ENCODE results near the gene USP49.
"Not testable (repeated sequence)": the region's sequence is repeated elsewhere in the genome, so short reads cannot be mapped to it uniquely, and the experiment has no call there.

USP49 gene

GRCh38 chr6:41811946-41812345 lies 83.2 kb downstream of the USP49 start:
- ATAC-seq, DNase-seq: not testable (repeated sequence)

- DNase-seq (no peak), ATAC-seq (no peak)
Measured at GRCh38 chr6:41811095-41811494, 84.1 kb downstream of the USP49 start.

DNA sequence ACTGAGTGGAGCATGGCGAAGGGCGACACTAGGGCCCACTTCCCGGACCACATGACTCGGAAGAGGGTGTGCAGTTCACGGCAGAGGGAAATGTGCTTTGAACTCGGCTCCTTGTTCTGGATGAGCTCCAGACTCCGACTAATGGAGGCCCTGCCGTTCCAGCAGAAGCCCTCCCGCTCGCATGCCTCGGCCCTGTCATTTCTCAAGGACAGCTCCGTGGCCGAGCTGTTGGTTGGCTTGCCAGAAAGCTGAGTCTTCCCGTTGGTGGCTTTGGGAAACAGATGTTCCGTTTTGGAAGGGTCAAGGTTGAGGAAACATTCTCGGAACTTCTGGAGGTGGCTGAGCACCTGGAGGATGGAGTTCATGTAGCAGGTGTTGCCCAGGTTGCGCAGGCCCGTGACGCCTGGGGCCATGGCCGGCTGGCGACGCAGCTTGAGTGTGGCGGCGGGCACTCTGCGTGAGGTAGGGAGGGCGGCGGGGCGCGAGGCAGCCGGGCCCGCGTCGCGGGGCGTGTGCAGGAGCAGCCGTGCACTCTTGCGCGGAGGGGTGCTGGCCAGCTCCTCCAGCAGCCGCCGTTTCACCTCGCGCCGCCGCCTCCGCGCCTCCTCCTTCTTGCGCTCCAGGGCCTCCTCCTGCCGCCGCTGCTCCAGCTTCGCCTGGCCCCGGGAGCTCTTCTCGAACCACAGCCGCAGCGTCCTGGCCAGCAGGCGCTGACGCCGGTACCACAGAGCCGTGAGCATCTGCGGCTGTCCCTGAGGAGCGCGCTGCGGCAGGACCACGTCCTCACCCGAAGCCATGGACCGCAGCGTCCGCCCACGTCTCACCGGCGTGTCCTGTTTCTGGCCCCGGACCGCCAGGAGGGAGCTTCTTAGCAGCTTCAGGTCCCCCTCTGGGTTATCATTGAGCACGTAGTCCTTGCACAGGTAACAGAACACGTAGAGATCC lies 89.1 kb downstream of the USP49 start:
- ATAC-seq (no peak), DNase-seq (no peak)

GRCh38 chr6:41801380-41801779 lies 93.8 kb downstream of the USP49 start:
- ATAC-seq (no peak), DNase-seq (no peak)

- ATAC-seq: no peak
- DNase-seq: no peak
Measured at GRCh38 chr6:41799559-41799911, 95.6 kb downstream of the USP49 start.

DNA sequence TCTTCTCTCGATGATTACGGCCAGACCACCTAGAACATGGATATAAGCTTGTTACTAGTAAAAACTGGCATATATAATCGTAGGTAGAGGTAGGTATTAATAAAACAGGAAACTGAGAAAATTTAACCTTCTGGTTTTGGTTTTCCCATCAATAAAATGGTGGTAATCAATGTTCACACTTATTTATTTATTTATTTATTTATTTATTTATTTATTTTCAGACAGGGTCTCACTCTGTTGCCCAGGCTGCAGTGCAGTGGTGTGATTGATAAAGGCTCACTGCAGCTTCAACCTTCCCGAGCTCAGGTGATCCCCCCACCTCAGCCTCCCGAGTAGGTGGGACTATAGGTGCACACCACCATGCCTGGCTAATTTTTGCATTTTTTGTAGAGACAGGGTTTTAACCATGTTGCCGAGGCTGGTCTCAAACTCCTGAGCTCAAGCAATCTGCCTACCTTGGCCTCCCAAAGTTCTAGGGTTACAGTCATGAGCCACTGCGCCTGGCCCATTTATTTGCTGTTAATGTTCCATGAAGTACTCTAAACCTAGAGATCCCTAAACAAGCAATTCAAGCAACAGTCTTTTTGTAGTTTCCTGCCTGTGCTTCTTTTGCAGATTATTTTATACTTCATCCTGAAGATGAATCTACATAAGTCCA lies 96.1 kb downstream of the USP49 start:
- ATAC-seq (no peak), DNase-seq (no peak)

DNA sequence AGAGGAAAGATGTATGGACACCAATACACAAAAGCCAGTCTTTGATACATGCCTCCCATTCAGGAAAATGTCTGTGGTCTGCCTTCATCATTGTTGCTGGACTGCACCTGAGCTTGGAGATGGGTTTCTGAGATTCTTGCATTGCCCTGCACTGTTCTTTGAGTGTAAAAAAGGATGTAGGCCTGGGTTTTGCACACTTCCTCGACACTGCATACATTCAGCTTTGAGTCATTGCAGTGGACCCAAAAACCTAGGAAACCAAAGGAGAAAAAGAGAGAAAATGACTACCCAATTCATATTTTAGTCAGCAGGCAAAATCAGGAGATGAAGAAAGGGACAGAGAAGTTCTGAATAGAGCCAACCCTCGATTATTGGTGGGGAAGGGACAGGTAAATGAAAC lies 98.7 kb downstream of the USP49 start:
- ATAC-seq: no peak

DNA sequence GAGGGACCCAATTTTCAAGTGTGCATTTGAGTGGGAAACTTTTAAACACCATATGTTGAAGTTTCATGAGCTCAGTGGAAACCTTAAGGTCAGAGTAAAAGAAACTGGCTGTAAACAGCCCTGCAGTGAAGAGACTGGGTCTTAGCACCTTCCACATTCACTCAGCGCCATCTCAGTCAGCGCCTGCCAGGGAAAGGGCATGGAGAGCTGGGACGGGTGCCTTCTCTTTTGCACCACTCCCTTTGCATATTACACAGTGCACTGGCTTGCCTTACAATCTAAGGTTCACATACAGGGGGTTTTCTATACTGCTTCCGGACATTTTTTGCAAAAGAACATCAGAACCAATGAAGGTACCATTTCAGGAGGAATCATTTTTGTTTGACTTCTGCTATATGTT lies 103.2 kb downstream of the USP49 start:
- no peak for ATAC-seq
- DNase-seq: no peak

More for the DNA sequence above, 98.7 kb downstream of the USP49 start:
- no peak for DNase-seq

- ATAC-seq (no peak), DNase-seq (no peak)
Measured at GRCh38 chr6:41791305-41791704, 103.9 kb downstream of the USP49 start.

- no peak for DNase-seq
- no peak for ATAC-seq
Measured at GRCh38 chr6:41790045-41790444, 105.1 kb downstream of the USP49 start.

- ATAC-seq (no peak), DNase-seq (no peak)
Measured at GRCh38 chr6:41789390-41789724, 105.8 kb downstream of the USP49 start.

DNA sequence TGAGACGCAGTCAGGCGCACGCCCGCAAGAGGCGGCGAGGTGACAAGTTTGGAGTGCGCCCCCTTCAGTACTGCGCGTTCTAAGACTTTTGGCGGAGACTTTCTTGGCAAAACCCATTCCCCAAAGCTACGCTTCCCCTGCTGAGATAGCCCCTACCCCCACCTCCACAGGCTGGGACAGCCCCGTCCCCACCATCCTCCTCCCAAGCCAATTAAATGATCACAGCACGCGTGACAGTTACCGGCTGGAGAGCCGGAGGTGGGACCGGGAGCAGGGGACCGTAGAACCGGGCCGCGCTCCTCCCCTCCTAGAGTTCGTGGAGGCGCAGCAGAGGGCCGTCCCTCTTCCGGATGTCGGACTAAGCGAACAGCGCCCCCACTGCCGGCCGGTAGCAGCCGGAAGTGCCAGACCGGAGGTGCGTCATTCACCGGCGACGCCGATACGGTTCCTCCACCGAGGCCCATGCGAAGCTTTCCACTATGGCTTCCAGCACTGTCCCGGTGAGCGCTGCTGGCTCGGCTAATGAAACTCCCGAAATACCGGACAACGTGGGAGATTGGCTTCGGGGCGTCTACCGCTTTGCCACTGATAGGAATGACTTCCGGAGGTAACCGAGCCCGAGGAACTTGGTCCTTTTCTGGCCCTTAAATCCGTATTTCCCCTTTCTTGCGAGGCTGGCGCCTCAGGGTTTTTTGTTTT lies 107.8 kb downstream of the USP49 start, which contains the start of gene TOMM6:
Gene TOMM6 (plus strand): TSS at position 476 of the 699 bp plus-strand sequence. CDS start 4 bp downstream, at position 480.
- ATAC-seq (peak; percentile 91), DNase-seq (peak; percentile 97)

DNA sequence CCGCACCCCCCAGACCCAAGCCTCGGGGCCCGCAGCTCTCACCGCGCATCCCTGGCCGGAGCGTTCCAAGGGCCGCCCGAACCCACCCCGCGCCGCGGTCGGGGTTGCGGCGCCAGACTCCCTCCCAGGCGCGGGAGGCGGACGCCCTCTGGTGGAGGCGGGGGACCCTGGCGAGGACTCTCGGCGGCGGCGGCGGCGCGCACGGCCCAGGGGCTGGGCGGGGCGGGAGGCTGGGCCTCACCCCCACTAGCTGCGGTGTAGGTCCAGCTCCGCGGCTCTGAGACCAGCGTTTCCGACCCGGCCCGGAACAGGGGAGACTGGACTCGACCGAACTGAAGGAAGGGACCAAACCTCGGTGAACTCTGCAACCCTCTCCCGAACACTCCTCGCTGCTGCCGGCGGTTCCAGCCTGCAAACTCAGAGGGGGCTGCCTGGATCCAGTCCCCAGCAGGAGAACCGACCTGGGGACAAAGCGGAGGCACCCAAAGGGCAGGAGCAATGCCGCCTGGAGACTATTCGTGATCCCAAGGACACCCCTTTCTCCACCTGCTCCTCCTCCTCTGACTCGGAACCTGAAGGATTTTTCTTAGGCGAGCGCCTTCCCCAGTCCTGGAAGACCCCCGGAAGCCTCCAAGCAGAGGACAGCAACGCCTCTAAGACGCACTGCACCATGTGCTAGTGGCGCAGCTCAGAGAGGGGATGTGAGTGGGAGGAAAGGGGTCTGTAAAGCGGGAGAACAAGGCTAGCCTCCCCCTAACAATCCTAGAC lies 108.5 kb downstream of the USP49 start:
- ATAC-seq: peak; percentile 81
- DNase-seq: peak; percentile 95

GRCh38 chr6:41785689-41786450 lies 109.3 kb downstream of the USP49 start:
- ATAC-seq: no peak
- DNase-seq: no peak

DNA sequence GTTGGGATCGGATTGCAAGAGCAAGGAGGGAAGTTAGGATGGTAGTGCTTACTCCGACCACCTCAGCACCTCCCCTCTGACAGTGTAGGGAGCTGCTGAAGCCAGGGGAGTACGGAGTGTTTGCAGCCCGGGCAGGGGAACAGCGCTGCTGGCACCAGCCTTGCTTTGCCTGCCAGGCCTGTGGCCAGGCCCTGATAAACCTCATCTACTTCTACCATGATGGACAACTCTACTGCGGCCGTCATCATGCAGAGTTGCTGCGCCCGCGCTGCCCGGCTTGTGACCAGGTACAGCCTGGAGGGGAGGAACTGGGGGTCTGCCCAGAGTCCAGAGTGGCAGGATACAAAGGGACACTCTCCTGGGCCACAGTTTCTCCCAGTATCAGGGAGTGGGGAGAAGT lies 109.9 kb downstream of the USP49 start:
- DNase-seq (no peak), ATAC-seq (no peak)

DNA sequence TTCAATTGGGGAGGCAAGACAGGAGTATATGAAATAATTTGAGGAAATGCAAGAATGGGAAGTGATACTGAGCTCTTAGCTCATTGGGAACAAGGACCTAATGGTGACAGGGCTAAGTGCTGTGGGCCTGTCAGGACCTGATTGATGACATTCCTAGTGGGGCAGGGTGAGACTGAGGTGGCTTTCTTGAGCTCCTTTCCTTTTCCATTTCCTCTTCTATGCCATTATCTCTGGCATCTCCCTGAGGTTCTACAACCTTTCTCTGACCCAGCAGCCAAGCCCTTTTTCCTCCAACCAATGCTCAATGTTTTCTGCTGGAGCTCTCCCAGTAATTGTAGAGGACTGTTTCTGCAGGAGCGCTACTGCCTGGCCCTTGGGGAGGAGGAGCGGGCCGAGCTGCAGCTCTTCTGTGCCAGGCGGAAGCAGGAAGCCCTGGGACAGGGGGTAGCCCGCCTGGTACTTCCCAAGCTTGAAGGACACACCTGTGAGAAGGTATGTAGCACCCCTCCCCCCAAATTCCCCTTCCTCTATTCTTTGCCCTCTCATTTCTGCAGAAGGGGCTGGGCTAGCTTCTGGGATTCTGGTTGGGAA lies 110.5 kb downstream of the USP49 start:
- DNase-seq (no peak), ATAC-seq (no peak)

DNA sequence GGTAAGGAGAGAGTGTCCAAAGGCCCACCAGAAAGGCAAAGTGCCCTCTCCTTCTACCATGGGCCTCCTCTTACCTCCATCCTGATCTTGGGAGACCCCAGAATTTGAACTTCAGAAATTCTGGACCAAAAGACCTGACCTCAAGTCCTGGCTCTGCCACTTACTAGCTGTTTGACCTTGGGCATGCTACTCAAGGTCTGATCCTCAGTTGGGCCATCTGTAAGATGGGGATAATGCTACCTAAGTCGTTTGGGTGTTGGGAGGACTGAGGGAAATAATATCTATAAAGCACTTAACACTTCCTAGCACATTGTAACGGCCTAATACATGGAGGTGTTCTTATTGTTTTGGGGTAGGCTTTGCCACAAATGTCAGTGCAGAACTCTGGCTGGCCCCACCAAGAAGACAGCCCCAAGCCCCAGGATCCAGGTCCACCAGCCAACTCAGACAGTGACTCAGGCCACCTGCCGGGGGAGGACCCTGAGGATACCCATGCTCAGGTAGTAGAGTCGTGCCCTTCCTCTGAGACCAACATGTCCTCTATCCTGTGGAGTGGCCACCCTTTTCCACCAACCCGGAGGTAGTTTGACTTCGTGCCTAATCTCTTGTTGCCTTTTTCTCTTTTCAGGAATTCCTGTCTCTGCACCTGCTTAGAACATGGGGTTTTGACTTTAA lies 111.9 kb downstream of the USP49 start:
- ATAC-seq (no peak), DNase-seq (no peak)

DNA sequence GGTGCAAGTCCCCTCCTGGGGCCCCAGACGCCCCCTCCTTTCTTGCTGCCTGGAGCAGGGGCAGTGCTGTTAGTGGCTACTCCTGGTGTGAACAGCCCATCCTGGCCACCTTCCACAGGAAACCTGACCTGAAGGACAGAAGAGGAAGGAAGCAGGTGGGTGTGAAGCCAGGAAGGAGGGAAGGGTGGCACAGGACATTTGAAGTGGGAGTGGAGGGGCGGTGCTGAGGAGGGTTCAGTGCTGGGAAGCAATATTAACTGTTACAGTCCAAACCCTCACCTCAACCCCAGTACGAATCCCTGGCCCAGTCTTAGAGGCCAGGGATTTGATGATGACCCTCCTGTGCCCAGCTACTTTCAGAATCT lies 113.8 kb downstream of the USP49 start:
- DNase-seq (no peak), ATAC-seq (no peak)

GRCh38 chr6:41780551-41781365 lies 114.4 kb downstream of the USP49 start, which contains the start of gene PRICKLE4:
Gene PRICKLE4, plus strand, starts transcription at chr6:41780782. Its CDS starts 2,692 bp downstream, at chr6:41783474.
- DNase-seq (no peak), ATAC-seq (no peak)

Measured in stimulated activated naive CD8-positive, alpha-beta T cell treated with anti-CD3 and anti-CD28 coated beads, Interleukin-15, Interleukin-2, amounts not matched to agents 100 U/mL and 50 U/mL, for 24 hours (primary cell).